WERI-Rb-1 (cell line): ENCODE results near the gene OR1B1.

Source experiments
- DNase-seq: peaks from one replicate; pipeline ENCODE4 v3.0.0-alpha.2; 2020
- H3K27ac ChIP-seq: fragments of 250-450 bp; sonication (Bioruptor Pico); 2 replicates; pipeline ENCODE4 v1.5.1; 2020; ENCODE audit warnings: mild to moderate bottlenecking, moderate library complexity
- H3K27me3 ChIP-seq: fragments of 250-450 bp; sonication (Bioruptor Pico); 2 replicates; pipeline ENCODE4 v1.5.1; 2021; ENCODE audit warnings: mild to moderate bottlenecking, low read depth, moderate library complexity; ENCODE audit not compliant: insufficient read depth, severe bottlenecking
- H3K36me3 ChIP-seq: fragments of 250-450 bp; sonication (Bioruptor Pico); 2 replicates; pipeline ENCODE4 v1.5.1; 2020; ENCODE audit warnings: mild to moderate bottlenecking, moderate library complexity
- H3K4me3 ChIP-seq: 2 replicates; pipeline ENCODE4 v1.5.1; 2011; ENCODE audit warnings: low read depth, mild to moderate bottlenecking, control low read depth, low read length
- H3K9me3 ChIP-seq: fragments of 250-450 bp; sonication (Bioruptor Pico); 2 replicates; pipeline ENCODE4 v1.5.1; 2021; ENCODE audit warnings: mild to moderate bottlenecking, moderate library complexity; ENCODE audit not compliant: severe bottlenecking
- TF ChIP-seq, protein P1 (sequence below): IDR thresholded peaks from 2 replicates; pipeline ENCODE4 v1.5.1; 2011; ENCODE audit warnings: low read depth, mild to moderate bottlenecking, control low read depth, inconsistent platforms, low read length

OR1B1 gene

DNA sequence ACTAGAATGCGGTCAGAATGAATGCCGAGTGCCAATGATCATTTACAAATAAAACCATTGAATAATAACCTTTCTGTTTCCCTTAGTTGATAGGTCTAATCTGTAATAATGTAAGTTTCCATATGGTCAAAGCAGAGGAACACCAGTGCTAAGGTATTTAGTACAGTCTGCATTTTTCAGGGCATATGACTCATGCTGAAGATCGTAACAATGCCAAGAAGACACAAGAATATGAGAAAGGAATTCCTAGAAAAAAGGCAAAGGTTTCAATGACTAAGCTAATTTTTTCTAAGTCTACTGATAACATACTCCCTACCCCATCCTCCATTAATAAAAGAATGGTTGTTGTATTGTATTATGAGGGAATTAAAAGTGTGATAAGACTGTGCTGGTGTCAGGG, 77.1 kb downstream of the OR1B1 start:
- H3K36me3 ChIP-seq, result no peaks in the 10 kb centered on the region
- TF ChIP-seq, protein P1, sequence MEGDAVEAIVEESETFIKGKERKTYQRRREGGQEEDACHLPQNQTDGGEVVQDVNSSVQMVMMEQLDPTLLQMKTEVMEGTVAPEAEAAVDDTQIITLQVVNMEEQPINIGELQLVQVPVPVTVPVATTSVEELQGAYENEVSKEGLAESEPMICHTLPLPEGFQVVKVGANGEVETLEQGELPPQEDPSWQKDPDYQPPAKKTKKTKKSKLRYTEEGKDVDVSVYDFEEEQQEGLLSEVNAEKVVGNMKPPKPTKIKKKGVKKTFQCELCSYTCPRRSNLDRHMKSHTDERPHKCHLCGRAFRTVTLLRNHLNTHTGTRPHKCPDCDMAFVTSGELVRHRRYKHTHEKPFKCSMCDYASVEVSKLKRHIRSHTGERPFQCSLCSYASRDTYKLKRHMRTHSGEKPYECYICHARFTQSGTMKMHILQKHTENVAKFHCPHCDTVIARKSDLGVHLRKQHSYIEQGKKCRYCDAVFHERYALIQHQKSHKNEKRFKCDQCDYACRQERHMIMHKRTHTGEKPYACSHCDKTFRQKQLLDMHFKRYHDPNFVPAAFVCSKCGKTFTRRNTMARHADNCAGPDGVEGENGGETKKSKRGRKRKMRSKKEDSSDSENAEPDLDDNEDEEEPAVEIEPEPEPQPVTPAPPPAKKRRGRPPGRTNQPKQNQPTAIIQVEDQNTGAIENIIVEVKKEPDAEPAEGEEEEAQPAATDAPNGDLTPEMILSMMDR, result no peak
- H3K9me3 ChIP-seq, result peaks cover 4% of the 10 kb centered on the region
- H3K27ac ChIP-seq, result no peak overlapping the region
- H3K27me3 ChIP-seq, result no peaks in the 10 kb centered on the region
- no peak for DNase-seq
- H3K4me3 ChIP-seq, result no peak overlapping the region

DNA sequence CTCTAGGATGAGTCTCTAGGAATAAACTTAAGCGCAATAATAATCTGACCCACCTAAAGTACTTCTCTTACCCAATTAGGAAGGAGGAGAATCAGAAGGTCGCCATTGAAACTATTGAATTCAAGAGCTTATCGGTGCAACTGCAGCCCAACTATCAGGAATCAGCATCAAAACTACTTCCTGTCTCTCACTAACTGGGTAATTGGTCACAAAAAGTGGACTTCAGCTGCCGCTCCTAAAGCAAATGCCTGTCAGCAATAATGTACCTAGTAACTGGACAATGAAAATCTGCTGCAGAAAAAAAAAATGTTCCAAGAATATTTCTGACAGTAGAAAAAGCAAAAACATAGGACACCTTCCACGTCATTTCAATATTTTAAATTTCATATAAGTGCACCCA, 77.6 kb downstream of the OR1B1 start:
- H3K27ac ChIP-seq, result no peak overlapping the region

More for the DNA sequence above, 77.6 kb downstream of the OR1B1 start:
- no peak for DNase-seq
- Histone ChIP-seq H3K9me3 (peaks cover 4% of the 10 kb centered on the region), H3K4me3 (no peak overlapping the region), H3K27me3 (no peaks in the 10 kb centered on the region), H3K36me3 (no peaks in the 10 kb centered on the region)
- TF ChIP-seq, protein P1, result no peak
